HG03432 (cell line): ENCODE measurements around the gene UST.
"Not testable (repeated sequence)": the region's sequence is repeated elsewhere in the genome, so short reads cannot be mapped to it uniquely, and the experiment has no call there.

ENCODE experiments used
- ATAC-seq: cut with Tn5 transposase; IDR thresholded peaks from one replicate; pipeline ENCODE4 v1.9.1; 2021; ENCODE audit warnings: mild to moderate bottlenecking, moderate library complexity; ENCODE audit not compliant: unreplicated experiment

Gene UST

GRCh38 chr6:149103950-149104349, 357.1 kb downstream of the UST start:
- ATAC-seq: not testable (repeated sequence)

- ATAC-seq: no peak
Observed at GRCh38 chr6:149107520-149107919, 360.7 kb downstream of the UST start.

DNA sequence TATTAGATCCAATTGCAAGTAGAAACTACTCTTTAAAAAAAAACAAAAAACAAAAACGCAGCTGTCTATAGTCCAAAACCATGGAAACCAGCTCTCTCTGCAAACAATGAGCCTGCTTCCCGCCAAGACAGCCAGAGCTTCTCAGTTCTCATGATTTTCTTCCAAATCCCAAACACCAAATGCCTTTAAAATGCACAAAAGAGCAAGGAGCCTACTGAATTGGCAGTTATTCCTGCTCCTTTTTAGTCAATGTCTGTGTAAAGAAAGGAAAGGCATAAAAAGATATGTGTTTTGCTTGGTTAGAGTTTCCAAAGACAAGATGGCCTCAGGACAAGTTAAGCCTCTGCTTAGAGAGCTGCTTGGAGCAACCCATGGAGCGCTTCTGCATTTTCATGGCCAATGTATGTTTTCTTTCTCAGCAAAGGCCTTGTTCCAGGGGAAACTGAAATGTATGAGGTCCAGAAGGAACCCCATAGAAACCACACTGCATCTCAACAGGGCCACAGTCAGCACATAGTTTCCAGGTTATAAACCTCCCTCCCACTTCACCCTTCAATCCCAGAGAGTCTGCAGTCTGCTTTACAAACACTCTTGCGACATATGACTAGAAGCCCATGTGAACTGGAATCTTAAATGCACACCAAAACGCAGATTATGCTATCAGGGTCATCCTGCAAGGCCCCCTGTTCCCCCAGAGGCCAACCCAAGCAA, 361.4 kb downstream of the UST start:
- no peak for ATAC-seq

DNA sequence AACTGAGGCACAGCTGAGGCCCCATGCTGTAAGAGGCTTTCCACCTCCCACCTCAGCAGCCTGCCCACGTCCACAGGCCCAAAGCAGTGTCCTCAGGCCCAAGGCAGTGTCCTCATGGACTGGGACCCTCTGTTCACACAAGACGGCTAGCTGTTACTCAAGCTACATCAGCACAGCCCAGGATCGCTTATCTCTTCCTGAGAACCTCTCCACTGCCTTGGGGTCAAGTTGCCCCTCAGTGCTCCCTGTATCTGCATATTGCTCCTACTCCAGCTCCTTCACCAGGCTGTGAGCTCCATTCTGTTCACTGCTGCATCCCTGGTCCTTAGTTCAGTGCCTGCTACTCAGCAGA, 361.9 kb downstream of the UST start:
- no peak for ATAC-seq

DNA sequence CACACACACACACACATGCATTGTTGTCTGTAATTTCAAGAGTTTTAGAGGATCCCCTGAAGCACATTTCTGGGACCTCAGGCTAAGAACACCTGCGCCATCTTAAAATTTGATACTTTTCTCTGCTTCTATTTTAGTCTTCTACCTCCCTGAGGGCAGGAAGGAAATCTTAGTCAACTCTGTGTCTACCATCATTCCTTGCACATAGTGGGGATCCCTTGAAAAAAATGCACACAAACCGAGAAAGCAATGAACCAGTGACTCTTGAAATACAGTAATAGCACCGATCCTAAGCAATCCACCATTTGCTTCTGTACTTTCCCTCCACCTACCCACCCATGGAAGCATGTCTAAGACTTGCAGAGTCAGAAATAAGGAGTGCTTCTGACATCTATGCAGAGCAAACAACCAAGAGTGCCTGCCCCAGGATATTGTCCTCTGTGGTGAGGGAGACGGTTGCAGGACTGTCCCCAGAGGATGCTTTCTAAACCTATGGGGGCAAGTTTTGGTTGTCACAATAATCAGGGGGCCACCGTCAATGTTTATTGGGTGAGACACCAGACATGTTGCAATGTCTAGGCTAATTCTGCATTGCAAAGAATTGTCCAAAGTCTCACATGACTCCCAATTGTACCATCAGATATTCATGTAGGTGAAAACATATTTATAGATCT, 362.7 kb downstream of the UST start:
- no peak for ATAC-seq

DNA sequence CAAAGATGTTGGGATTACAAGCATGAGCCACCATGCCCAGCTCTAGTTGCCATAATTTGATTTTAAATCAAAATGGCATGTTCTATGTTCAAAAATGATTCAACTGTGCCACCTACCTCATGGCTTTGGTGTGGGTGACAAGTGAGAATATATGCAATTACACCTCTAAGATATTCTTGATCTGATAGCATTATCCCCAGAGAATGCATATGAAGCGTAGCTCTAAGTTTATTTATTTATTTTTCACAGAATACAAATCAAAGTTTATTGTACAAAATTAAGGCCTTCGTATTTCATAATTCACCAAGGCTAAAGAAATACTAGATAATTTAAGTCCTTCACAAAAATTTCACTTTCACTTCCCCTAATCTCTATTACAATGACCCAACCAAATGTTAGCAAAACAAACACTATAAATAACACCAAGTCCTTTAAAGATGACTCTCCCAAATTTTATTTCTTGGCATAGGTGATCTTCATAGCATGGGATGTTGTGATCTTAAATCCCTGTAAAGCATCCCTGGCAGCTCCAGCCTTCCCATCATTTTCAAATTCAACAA, 364.8 kb downstream of the UST start:
- ATAC-seq: peak; percentile 65

DNA sequence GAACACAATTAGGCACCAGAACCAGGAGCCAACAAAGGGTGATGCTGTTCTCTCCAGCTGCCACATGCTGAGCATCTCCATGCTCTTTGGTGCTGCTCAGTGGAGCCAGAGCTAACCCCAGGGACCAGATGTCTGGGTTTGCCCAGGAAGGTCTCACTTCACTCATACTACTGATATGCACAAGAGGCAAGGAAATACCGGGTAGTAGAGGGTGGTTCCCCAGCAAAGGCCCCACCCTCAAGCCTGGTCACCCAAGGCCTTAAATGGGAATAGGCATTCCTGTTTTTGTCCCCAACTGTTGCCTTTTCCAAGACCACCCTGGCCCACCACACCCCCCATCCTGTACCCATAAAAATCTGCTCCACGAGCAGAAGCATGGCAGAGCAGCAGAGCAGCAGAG, 366.1 kb downstream of the UST start:
- peak; percentile 57 for ATAC-seq

- ATAC-seq: no peak
Observed at GRCh38 chr6:149114167-149114566, 367.3 kb downstream of the UST start.

DNA sequence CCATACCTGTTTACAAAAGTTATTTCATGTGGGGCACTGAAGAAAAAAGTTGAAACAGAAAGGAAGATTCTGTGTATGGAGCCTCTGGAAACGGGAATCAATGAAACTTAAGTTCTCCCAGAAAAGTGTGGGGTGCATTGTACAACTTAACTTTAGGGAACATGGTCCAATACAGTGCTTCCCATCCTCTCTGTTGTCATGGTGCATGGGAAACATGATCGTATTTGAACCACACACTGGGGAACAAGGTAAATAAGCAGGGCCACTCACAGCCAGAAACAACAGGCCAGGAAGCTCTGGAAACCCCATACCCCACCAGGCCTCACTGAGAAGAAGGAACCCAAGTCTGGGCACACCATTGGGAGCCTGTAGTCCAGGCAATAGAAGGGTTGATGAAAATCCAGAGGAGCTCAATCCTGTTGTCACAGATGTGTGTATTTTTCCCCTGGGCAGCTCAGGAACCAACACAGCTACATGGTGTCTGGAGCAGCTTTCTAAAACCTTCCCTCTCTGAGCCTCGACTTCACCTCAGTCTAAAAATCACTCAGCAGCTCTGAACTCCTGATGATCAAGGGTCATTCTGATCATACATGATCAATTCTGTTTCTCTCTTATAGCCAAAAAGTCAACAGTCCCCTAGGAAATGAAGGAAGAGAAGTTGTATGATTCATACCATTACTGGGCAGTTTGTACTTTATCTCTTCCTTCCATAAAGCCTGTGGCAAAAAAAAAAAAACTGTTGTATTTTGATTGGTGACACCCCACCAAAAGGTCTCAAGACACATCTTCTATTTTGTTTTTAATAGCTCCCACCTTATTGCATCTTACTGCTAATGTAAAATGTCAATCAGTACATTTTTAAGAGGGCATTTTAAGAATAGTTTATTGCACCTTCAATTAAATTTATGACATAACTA, 372.2 kb downstream of the UST start:
- no peak for ATAC-seq

- no peak for ATAC-seq
Observed at GRCh38 chr6:149122850-149123821, 376.3 kb downstream of the UST start.

DNA sequence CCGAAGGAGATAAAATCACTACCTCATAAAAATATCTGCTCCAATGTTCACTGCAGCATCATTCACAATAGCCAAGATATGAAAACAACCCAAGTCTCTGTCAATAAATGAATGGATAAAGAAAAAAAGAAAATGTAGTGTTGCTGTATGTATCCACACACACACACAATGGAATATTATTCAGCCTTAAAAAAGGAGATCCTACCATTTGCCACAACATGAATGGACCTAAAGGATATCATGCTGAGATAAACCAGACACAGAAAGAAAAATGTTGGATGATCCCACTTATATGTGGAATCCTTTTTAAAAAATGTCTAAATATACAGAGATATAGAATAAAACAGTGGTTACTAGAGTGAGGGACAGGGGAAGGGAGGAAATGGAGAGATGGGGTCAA, 378.5 kb downstream of the UST start:
- no peak for ATAC-seq
